ENCODE data around the gene AMPH. TPM values are rescaled to one million over a fixed set of nuclear protein-coding genes. Genes with fewer than 3 reads are reported as not detected.

Gene AMPH
- total RNA-seq, 3 donors from 2014 or later: 0.41 to 3.2 (median 1.2) TPM

- no peaks in the 10 kb centered on the region for H3K9me3 ChIP-seq
- TF ChIP-seq CTCF (IDR thresholded peaks at IDR 0.05): no peak
- no peaks in the 10 kb centered on the region for H3K4me1 ChIP-seq (ENCODE audit: low read depth)
- intact Hi-C loops (cut with DNase I, micrococcal nuclease): no loop called here
- H3K4me3 ChIP-seq: no peak overlapping the region
- DNase-seq (no peak), ATAC-seq (no peak)
- H3K36me3 ChIP-seq (ENCODE audit: low read depth): no peaks in the 10 kb centered on the region
Observed at GRCh38 chr7:38502289-38502688, 128.9 kb downstream of the AMPH start.

GRCh38 chr7:38492010-38492409, 139.2 kb downstream of the AMPH start:
- ATAC-seq (no peak), DNase-seq (no peak)
- Histone ChIP-seq H3K9me3 (no peaks in the 10 kb centered on the region), H3K36me3 (ENCODE audit: low read depth) (no peaks in the 10 kb centered on the region), H3K4me3 (no peak overlapping the region), H3K4me1 (ENCODE audit: low read depth) (no peaks in the 10 kb centered on the region)
- TF ChIP-seq CTCF (IDR thresholded peaks at IDR 0.05): no peak
- intact Hi-C loops (cut with DNase I, micrococcal nuclease): no loop called here

- no peak for TF ChIP-seq CTCF (IDR thresholded peaks at IDR 0.05)
- no peak for ATAC-seq
- peaks cover 8% of the 10 kb centered on the region for H3K9me3 ChIP-seq
- no peak overlapping the region for H3K4me3 ChIP-seq
- DNase-seq: no peak
- intact Hi-C loops (cut with DNase I, micrococcal nuclease): no loop called here
- no peaks in the 10 kb centered on the region for H3K4me1 ChIP-seq (ENCODE audit: low read depth)
- H3K36me3 ChIP-seq (ENCODE audit: low read depth): no peaks in the 10 kb centered on the region
Observed at GRCh38 chr7:38482521-38482920, 148.7 kb downstream of the AMPH start.

GRCh38 chr7:38481401-38481800, 149.8 kb downstream of the AMPH start:
- TF ChIP-seq CTCF (IDR thresholded peaks at IDR 0.05): no peak
- H3K4me3 ChIP-seq: no peak overlapping the region
- ATAC-seq (no peak), DNase-seq (no peak)
- H3K9me3 ChIP-seq: peaks cover 8% of the 10 kb centered on the region
- no peaks in the 10 kb centered on the region for H3K4me1 ChIP-seq (ENCODE audit: low read depth)
- no peaks in the 10 kb centered on the region for H3K36me3 ChIP-seq (ENCODE audit: low read depth)
- intact Hi-C loops (cut with DNase I, micrococcal nuclease): no loop called here

- no peak overlapping the region for H3K4me3 ChIP-seq
- H3K9me3 ChIP-seq: no peaks in the 10 kb centered on the region
- intact Hi-C loops (cut with DNase I, micrococcal nuclease): no loop called here
- no peak for TF ChIP-seq CTCF (IDR thresholded peaks at IDR 0.05)
- no peak for DNase-seq
- no peak for ATAC-seq
- no peaks in the 10 kb centered on the region for H3K36me3 ChIP-seq (ENCODE audit: low read depth)
- H3K4me1 ChIP-seq (ENCODE audit: low read depth): no peaks in the 10 kb centered on the region
Observed at GRCh38 chr7:38478404-38478803, 152.8 kb downstream of the AMPH start.

- ATAC-seq: no peak
- no peak for TF ChIP-seq CTCF (IDR thresholded peaks at IDR 0.05)
Observed at GRCh38 chr7:38477333-38477732, 153.8 kb downstream of the AMPH start.

More at GRCh38 chr7:38477333-38477732, 153.8 kb downstream of the AMPH start:
- Histone ChIP-seq H3K4me1 (ENCODE audit: low read depth) (no peaks in the 10 kb centered on the region), H3K36me3 (ENCODE audit: low read depth) (no peaks in the 10 kb centered on the region), H3K9me3 (no peaks in the 10 kb centered on the region), H3K4me3 (no peak overlapping the region)
- intact Hi-C loops (cut with DNase I, micrococcal nuclease): no loop called here
- DNase-seq: no peak
